HFFc6 (cell line): ENCODE data around the gene HTR6. TPM values are rescaled to one million over a fixed set of nuclear protein-coding genes. Genes with fewer than 3 reads are reported as not detected.

ENCODE experiments used
- DNase-seq: peaks from one replicate; pipeline ENCODE4 v3.0.0-alpha.2; 2018
- H3K27ac Mint-ChIP-seq: 2 replicates; pipeline ENCODE4 v1.8.0; 2020; ENCODE audit warnings: mild to moderate bottlenecking, mixed read lengths
- H3K27me3 Mint-ChIP-seq: 2 replicates; pipeline ENCODE4 v1.8.0; 2021; ENCODE audit warnings: mild to moderate bottlenecking, moderate library complexity, mixed read lengths; ENCODE audit not compliant: insufficient read depth
- H3K36me3 Mint-ChIP-seq: 2 replicates; pipeline ENCODE4 v1.8.0; 2021; ENCODE audit warnings: low read depth, mixed read lengths
- H3K4me1 Mint-ChIP-seq: 2 replicates; pipeline ENCODE4 v1.8.0; 2020; ENCODE audit warnings: low read depth, mixed read lengths
- H3K4me3 Mint-ChIP-seq: 2 replicates; pipeline ENCODE4 v1.8.0; 2020; ENCODE audit warnings: mild to moderate bottlenecking, moderate library complexity, mixed read lengths
- H3K9me3 Mint-ChIP-seq: 2 replicates; pipeline ENCODE4 v1.8.0; 2020; ENCODE audit warnings: mild to moderate bottlenecking, mixed read lengths
- total RNA-seq, 6 experiments: library from RNA; stranded (reverse); fragmentation: NEBNext Ultra II Directional; extraction: Animal tissue kit (Norgen Biotek cat#: 25700); gene quantifications; 2 replicates in 1 of 6; 3 replicates in 5 of 6; pipeline ENCODE4 v1.2.3, GENCODE V29; 2021
- TF ChIP-seq, protein P1 (sequence below): fragments of 200-600 bp; sonication (generic); IDR thresholded peaks from 2 replicates; pipeline ENCODE4 v1.5.0; 2021; ENCODE audit warnings: antibody characterized with exemption, mild to moderate bottlenecking

The HTR6 gene
- total RNA-seq, 6 experiments from 2014 or later, result not detected

DNA sequence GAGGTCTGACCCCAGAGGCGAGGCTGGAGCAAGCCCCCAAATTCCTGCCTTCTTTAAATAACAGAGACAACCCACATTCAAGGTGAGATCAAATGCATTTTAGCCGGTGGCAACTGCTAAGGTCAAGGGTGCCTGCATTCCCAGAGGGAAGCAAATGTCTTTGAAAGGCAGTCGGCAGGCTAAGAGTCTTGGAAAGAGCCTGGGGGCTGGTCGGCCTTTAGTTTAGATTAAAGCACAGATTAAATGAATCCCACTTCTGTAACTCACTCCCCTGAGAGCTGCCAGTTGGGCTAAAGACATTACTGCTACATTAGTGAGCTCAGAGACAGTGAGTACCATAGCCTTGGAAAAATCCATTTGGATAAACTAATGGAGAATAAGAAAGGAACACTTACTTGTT is 59.2 kb downstream of the HTR6 start:
- no peaks in the 10 kb centered on the region for H3K4me1 Mint-ChIP-seq
- peaks cover 4% of the 10 kb centered on the region for H3K27me3 Mint-ChIP-seq

DNA sequence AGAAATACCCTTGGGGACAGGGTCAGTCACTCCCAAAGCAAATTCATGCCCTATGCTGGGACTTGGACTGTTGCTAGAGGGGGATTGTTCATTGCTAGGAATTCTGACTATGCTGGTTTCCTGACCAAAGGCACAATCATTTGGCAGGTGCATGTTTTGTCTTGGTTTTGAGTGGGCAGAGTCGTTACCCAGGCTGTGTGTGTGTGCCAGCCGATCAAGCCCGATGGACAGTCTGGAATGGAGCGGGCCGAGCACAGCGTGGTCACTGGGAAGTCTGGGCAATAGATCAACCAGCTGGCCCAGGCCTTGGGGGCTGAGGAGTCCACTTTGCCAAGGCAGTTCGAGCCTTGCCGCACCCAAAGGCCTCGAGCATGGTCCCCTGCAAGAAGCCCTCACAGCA is 60.9 kb downstream of the HTR6 start:
- no peaks in the 10 kb centered on the region for H3K4me1 Mint-ChIP-seq
- peaks cover 4% of the 10 kb centered on the region for H3K27me3 Mint-ChIP-seq
- no peak overlapping the region for H3K27ac Mint-ChIP-seq
- peaks cover 18% of the 10 kb centered on the region for H3K36me3 Mint-ChIP-seq
- no peak for DNase-seq
- TF ChIP-seq, protein P1, sequence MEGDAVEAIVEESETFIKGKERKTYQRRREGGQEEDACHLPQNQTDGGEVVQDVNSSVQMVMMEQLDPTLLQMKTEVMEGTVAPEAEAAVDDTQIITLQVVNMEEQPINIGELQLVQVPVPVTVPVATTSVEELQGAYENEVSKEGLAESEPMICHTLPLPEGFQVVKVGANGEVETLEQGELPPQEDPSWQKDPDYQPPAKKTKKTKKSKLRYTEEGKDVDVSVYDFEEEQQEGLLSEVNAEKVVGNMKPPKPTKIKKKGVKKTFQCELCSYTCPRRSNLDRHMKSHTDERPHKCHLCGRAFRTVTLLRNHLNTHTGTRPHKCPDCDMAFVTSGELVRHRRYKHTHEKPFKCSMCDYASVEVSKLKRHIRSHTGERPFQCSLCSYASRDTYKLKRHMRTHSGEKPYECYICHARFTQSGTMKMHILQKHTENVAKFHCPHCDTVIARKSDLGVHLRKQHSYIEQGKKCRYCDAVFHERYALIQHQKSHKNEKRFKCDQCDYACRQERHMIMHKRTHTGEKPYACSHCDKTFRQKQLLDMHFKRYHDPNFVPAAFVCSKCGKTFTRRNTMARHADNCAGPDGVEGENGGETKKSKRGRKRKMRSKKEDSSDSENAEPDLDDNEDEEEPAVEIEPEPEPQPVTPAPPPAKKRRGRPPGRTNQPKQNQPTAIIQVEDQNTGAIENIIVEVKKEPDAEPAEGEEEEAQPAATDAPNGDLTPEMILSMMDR, result no peak
- H3K4me3 Mint-ChIP-seq, result no peak overlapping the region
- H3K9me3 Mint-ChIP-seq, result peaks cover 9% of the 10 kb centered on the region

More for the DNA sequence above, 59.2 kb downstream of the HTR6 start:
- H3K4me3 Mint-ChIP-seq, result no peak overlapping the region
- H3K36me3 Mint-ChIP-seq, result peaks cover 9% of the 10 kb centered on the region
- TF ChIP-seq, protein P1, result no peak
- H3K9me3 Mint-ChIP-seq, result no peaks in the 10 kb centered on the region
- no peak for DNase-seq
- H3K27ac Mint-ChIP-seq, result no peak overlapping the region

DNA sequence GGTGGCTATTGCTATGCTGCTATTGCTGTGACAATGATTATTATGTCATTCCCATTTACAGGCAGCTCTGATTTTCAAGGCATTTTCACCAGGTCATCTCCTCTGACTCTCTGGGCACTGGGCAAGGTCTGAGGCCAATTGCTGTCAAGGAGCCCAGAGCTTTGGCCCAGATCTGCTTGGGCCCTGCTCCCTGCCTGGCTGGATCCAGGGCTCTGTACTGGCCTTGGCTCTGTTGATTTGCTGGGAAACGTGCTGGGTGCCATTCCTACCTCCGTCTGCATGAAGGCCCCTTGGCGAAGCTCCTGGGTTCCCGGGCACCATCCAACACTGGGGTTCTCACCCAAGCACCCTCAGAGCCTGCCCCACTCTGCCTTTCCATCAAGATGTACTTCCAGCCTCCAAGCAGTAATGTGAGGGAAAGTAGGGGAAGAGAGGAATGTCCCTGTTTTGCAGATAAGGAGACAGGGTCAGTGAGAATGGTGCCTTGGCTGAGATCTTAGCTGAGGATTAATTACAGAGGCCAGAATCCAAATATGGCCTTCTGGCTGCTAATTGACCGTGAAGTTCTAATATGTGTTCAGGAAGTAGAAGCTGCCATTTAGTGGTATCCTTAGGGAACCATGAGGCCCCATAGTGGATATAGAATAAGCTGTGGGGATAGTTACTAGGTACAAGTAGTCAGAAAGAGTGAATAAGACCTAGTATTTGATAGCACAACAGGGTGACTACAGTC is 63.9 kb downstream of the HTR6 start:
- Mint-ChIP-seq H3K4me3 (no peak overlapping the region), H3K36me3 (peaks cover 39% of the 10 kb centered on the region), H3K27me3 (peaks cover 1% of the 10 kb centered on the region; the same call in 1 of the 2 replicates), H3K4me1 (peaks cover 2% of the 10 kb centered on the region), H3K9me3 (peaks cover 14% of the 10 kb centered on the region), H3K27ac (no peak overlapping the region)
- DNase-seq, result no peak
- TF ChIP-seq, protein P1, result no peak

DNA sequence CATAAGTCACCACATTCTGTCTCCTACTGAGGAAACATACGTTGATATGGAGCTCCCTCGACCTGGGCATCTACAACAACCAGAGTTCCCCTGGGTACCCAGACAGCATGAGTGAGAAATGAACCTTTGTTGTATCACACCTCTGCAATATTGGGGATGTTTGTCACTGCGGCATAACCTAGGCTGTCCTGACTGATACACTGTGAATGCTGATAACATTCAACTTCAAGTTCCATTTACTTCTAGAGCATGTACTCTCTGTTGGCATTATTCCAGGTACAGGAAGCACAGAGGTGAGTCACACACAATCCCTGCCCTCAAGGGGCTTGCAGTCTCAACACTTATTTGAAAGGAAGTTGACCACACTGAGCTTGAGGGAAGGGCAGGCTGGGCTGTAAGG is 65.6 kb downstream of the HTR6 start:
- DNase-seq, result no peak
- H3K36me3 Mint-ChIP-seq, result peaks cover 43% of the 10 kb centered on the region
- TF ChIP-seq, protein P1, result no peak
- H3K4me3 Mint-ChIP-seq, result no peak overlapping the region
- H3K9me3 Mint-ChIP-seq, result peaks cover 14% of the 10 kb centered on the region
- H3K27ac Mint-ChIP-seq, result no peak overlapping the region
- H3K27me3 Mint-ChIP-seq, result peaks cover 1% of the 10 kb centered on the region; the same call in 1 of the 2 replicates
- H3K4me1 Mint-ChIP-seq, result peaks cover 18% of the 10 kb centered on the region

Other genes starting within 250 kb of the HTR6 start
- 100 to 1,000 TPM; 565 to 646 (median 603) TPM for gene CAPZB, start 179.3 kb upstream of the HTR6 start, total RNA-seq
- gene NBL1, start 20.6 kb upstream of the HTR6 start, total RNA-seq, result 100 to 1,000 TPM in 3 of 6 experiments, 10 to 100 TPM in 3; 89.6 to 182 (median 104) TPM
- 10 to 100 TPM; 17.4 to 30.6 (median 27.8) TPM for gene TMCO4, start 135.0 kb downstream of the HTR6 start, total RNA-seq
- not detected for gene RNF186, start 150.4 kb downstream of the HTR6 start, total RNA-seq
- 1 to 10 TPM; 5.4 to 8.3 (median 7.5) TPM for gene OTUD3, start 217.5 kb downstream of the HTR6 start, total RNA-seq